Measurements from ENCODE around the gene EML6. TPM values are rescaled to one million over a fixed set of nuclear protein-coding genes. Genes with fewer than 3 reads are reported as not detected.

The EML6 gene
- polyA plus RNA-seq, 1 donor (not counting 4 experiments of a cell fraction or from before 2014, with no cell fraction given), result 0.96 TPM

- no peak overlapping the region for H3K4me3 ChIP-seq (ENCODE audit: control insufficient read depth in 2 of 3, extremely low read depth in 1 of 3, insufficient read depth in 2 of 3, low read depth in 1 of 3, low read length in 3 of 3)
- no peak overlapping the region for H3K4me2 ChIP-seq (ENCODE audit: control insufficient read depth, extremely low read depth, insufficient read depth, low read depth, low read length)
- dilution Hi-C loops (cut with MboI; ENCODE audit: extremely low pct_ligation_motif_present, low sequenced_read_pairs), result no loop called here
- no peaks in the 10 kb centered on the region for H3K36me3 ChIP-seq (ENCODE audit: control insufficient read depth in 2 of 2, extremely low read depth in 1 of 2, insufficient read depth in 2 of 2, low read length in 2 of 2)
- no peaks in the 10 kb centered on the region for H3K4me1 ChIP-seq (ENCODE audit: control insufficient read depth, extremely low read depth, insufficient read depth, low read length)
- H3K27ac ChIP-seq (ENCODE audit: control insufficient read depth, insufficient read depth, low read length), result no peak overlapping the region
- H3K79me2 ChIP-seq (ENCODE audit: control insufficient read depth, insufficient read depth, low read length), result no peaks in the 10 kb centered on the region
- H2AFZ ChIP-seq (ENCODE audit: control insufficient read depth, low read length), result no peak overlapping the region
- no peaks in the 10 kb centered on the region for H3K27me3 ChIP-seq (ENCODE audit: control insufficient read depth, extremely low read depth, insufficient read depth, low read length)
- H3K9me3 ChIP-seq (ENCODE audit: control insufficient read depth, low read depth, low read length), result no peaks in the 10 kb centered on the region
- H4K20me1 ChIP-seq (ENCODE audit: control insufficient read depth, extremely low read depth, insufficient read depth, low read length), result no peaks in the 10 kb centered on the region
- TF ChIP-seq, protein P1, sequence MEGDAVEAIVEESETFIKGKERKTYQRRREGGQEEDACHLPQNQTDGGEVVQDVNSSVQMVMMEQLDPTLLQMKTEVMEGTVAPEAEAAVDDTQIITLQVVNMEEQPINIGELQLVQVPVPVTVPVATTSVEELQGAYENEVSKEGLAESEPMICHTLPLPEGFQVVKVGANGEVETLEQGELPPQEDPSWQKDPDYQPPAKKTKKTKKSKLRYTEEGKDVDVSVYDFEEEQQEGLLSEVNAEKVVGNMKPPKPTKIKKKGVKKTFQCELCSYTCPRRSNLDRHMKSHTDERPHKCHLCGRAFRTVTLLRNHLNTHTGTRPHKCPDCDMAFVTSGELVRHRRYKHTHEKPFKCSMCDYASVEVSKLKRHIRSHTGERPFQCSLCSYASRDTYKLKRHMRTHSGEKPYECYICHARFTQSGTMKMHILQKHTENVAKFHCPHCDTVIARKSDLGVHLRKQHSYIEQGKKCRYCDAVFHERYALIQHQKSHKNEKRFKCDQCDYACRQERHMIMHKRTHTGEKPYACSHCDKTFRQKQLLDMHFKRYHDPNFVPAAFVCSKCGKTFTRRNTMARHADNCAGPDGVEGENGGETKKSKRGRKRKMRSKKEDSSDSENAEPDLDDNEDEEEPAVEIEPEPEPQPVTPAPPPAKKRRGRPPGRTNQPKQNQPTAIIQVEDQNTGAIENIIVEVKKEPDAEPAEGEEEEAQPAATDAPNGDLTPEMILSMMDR (optimal IDR thresholded peaks at IDR 0.05 in 1 of 3, IDR thresholded peaks at IDR 0.05 in 1 of 3, conservative IDR thresholded peaks at IDR 0.05 in 1 of 3; ENCODE audit: extremely low read depth in 1 of 3, insufficient read depth in 2 of 3, low read length in 3 of 3), result no peak
- TF ChIP-seq EZH2 (IDR thresholded peaks at IDR 0.05; ENCODE audit: low read length), result no peak
- DNase-seq (ENCODE audit: low read depth, low spot score) (no peak), FAIRE-seq (no peak)
- no peak overlapping the region for H3K9ac ChIP-seq (ENCODE audit: control insufficient read depth, extremely low read depth, insufficient read depth, low read length)
- no peaks in the 10 kb centered on the region for H3K9me1 ChIP-seq (ENCODE audit: control insufficient read depth, extremely low read depth, insufficient read depth, low read length)
Observed at GRCh38 chr2:54787270-54787669, 63.8 kb downstream of the EML6 start.

DNA sequence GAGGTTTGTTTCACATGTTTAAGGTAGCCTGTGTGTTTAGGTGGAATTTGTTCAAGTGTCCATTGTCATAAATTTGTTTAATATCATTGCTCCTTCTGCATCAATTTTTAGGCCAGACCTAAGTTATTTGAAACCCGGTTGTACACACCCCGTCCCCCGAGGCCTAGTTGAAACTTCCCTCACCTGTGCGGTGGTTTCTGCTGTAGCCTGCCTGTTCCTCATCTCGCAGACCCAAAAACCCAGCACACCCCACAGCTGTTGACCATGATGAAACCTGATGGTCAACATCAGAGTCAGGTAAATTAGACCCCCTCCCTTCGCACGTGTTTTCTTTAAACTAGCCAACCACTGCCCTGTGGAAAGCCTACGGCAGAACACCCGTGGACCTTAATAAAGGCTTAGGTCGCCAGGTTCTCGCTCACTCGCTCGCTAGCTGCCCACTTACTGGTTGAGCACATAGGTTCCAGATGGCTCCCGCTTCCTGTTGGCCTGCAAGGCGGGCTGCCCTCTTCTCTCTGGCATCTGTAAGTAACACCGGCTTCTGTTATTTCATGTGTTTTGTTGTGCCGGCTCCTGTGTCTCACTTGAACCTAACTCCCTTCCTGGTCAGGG lies 64.4 kb downstream of the EML6 start:
- Histone ChIP-seq H4K20me1 (ENCODE audit: control insufficient read depth, extremely low read depth, insufficient read depth, low read length) (no peaks in the 10 kb centered on the region), H3K27ac (ENCODE audit: control insufficient read depth, insufficient read depth, low read length) (no peak overlapping the region), H2AFZ (ENCODE audit: control insufficient read depth, low read length) (no peak overlapping the region), H3K4me1 (ENCODE audit: control insufficient read depth, extremely low read depth, insufficient read depth, low read length) (no peaks in the 10 kb centered on the region), H3K36me3 (ENCODE audit: control insufficient read depth in 2 of 2, extremely low read depth in 1 of 2, insufficient read depth in 2 of 2, low read length in 2 of 2) (no peaks in the 10 kb centered on the region), H3K4me2 (ENCODE audit: control insufficient read depth, extremely low read depth, insufficient read depth, low read depth, low read length) (no peak overlapping the region), H3K9me3 (ENCODE audit: control insufficient read depth, low read depth, low read length) (no peaks in the 10 kb centered on the region), H3K79me2 (ENCODE audit: control insufficient read depth, insufficient read depth, low read length) (no peaks in the 10 kb centered on the region), H3K9ac (ENCODE audit: control insufficient read depth, extremely low read depth, insufficient read depth, low read length) (no peak overlapping the region), H3K4me3 (ENCODE audit: control insufficient read depth in 2 of 3, extremely low read depth in 1 of 3, insufficient read depth in 2 of 3, low read depth in 1 of 3, low read length in 3 of 3) (no peak overlapping the region), H3K9me1 (ENCODE audit: control insufficient read depth, extremely low read depth, insufficient read depth, low read length) (no peaks in the 10 kb centered on the region), H3K27me3 (ENCODE audit: control insufficient read depth, extremely low read depth, insufficient read depth, low read length) (no peaks in the 10 kb centered on the region)
- no peak for TF ChIP-seq EZH2 (IDR thresholded peaks at IDR 0.05; ENCODE audit: low read length)
- FAIRE-seq, result no peak
- no peak for DNase-seq (ENCODE audit: low read depth, low spot score)
- dilution Hi-C loops (cut with MboI; ENCODE audit: extremely low pct_ligation_motif_present, low sequenced_read_pairs), result no loop called here

DNA sequence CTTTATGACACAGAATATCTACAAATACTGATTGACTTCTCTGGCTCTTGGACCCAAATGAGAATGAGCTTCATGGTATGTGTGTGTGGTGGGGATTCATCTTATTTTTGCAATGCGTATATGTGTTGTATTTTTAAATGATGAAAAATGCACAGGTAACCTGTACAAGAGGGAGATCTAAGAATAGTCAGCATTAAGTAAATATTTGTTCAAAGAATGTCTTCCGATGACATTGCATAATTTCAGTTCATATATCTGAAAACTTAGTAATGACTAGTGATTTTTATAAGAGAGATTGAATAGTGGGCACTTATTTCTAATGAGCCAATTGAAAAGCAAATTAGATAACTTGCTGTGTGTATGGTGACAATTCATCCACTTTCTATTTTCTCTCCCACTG lies 66.4 kb downstream of the EML6 start:
- Histone ChIP-seq H3K27ac (ENCODE audit: control insufficient read depth, insufficient read depth, low read length) (no peak overlapping the region), H2AFZ (ENCODE audit: control insufficient read depth, low read length) (no peak overlapping the region), H3K4me3 (ENCODE audit: control insufficient read depth in 2 of 3, extremely low read depth in 1 of 3, insufficient read depth in 2 of 3, low read depth in 1 of 3, low read length in 3 of 3) (no peak overlapping the region), H3K36me3 (ENCODE audit: control insufficient read depth in 2 of 2, extremely low read depth in 1 of 2, insufficient read depth in 2 of 2, low read length in 2 of 2) (no peaks in the 10 kb centered on the region), H3K79me2 (ENCODE audit: control insufficient read depth, insufficient read depth, low read length) (no peaks in the 10 kb centered on the region), H3K4me1 (ENCODE audit: control insufficient read depth, extremely low read depth, insufficient read depth, low read length) (no peaks in the 10 kb centered on the region), H3K9me1 (ENCODE audit: control insufficient read depth, extremely low read depth, insufficient read depth, low read length) (no peaks in the 10 kb centered on the region), H3K27me3 (ENCODE audit: control insufficient read depth, extremely low read depth, insufficient read depth, low read length) (no peaks in the 10 kb centered on the region), H3K9ac (ENCODE audit: control insufficient read depth, extremely low read depth, insufficient read depth, low read length) (no peak overlapping the region), H3K4me2 (ENCODE audit: control insufficient read depth, extremely low read depth, insufficient read depth, low read depth, low read length) (no peak overlapping the region), H4K20me1 (ENCODE audit: control insufficient read depth, extremely low read depth, insufficient read depth, low read length) (no peaks in the 10 kb centered on the region), H3K9me3 (ENCODE audit: control insufficient read depth, low read depth, low read length) (no peaks in the 10 kb centered on the region)
- FAIRE-seq (no peak), DNase-seq (ENCODE audit: low read depth, low spot score) (no peak)
- dilution Hi-C loops (cut with MboI; ENCODE audit: extremely low pct_ligation_motif_present, low sequenced_read_pairs), result no loop called here
- TF ChIP-seq EZH2 (IDR thresholded peaks at IDR 0.05; ENCODE audit: low read length), result no peak
- TF ChIP-seq, protein P1 (optimal IDR thresholded peaks at IDR 0.05 in 1 of 3, IDR thresholded peaks at IDR 0.05 in 1 of 3, conservative IDR thresholded peaks at IDR 0.05 in 1 of 3; ENCODE audit: extremely low read depth in 1 of 3, insufficient read depth in 2 of 3, low read length in 3 of 3), result no peak

All from keratinocyte (primary cell).